ENCODE results near the gene CDH13.

CDH13 gene

DNA sequence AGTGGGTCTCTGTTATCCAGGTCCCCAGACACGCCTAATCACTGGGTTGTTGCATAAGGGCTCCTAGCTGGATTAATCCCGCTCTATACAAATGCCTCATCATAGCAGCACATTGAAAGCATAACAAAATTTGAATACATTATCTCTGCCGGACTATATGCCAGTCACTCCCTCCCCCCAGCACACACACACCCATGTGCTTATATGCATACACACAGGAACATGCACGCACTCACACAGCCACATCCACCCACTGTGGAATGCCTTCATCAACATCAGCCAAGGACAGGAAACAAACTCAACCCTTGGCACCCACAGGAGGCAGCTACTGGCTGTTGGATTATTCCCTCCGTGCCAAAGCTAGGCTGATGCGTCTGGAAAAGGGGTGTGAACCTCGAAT, 3.5 kb upstream of the CDH13 start:
- H3K79me2 ChIP-seq (ENCODE audit: low read length), result no peaks in the 10 kb centered on the region
- TF ChIP-seq EZH2phosphoT487 (IDR thresholded peaks at IDR 0.05; ENCODE audit: low read length), result no peak
- no peaks in the 10 kb centered on the region for H3K9me3 ChIP-seq (replicated peaks; ENCODE audit: insufficient read depth, low read length)
- no peaks in the 10 kb centered on the region for H3K4me1 ChIP-seq (ENCODE audit: low read length)
- no peak overlapping the region for H3K4me2 ChIP-seq (ENCODE audit: low read depth, low read length)
- H3K27ac ChIP-seq (ENCODE audit: low read length), result no peak overlapping the region
- no peak overlapping the region for H3K4me3 ChIP-seq (ENCODE audit: low read length)
- H3F3A ChIP-seq (ENCODE audit: insufficient read depth, low read length), result no peaks in the 10 kb centered on the region
- H3K27me3 ChIP-seq (replicated peaks; ENCODE audit: insufficient read depth, low read length), result no peaks in the 10 kb centered on the region
- no peak for DNase-seq
- H3K9ac ChIP-seq (ENCODE audit: low read length), result no peak overlapping the region
- H4K20me1 ChIP-seq (ENCODE audit: insufficient read depth, low read length), result no peaks in the 10 kb centered on the region
- H3K36me3 ChIP-seq (replicated peaks; ENCODE audit: insufficient read depth, low read length), result no peaks in the 10 kb centered on the region
- H2AFZ ChIP-seq (ENCODE audit: low read length), result no peak overlapping the region
- H3K9me2 ChIP-seq (replicated peaks; ENCODE audit: insufficient read depth, low read length), result no peaks in the 10 kb centered on the region

DNA sequence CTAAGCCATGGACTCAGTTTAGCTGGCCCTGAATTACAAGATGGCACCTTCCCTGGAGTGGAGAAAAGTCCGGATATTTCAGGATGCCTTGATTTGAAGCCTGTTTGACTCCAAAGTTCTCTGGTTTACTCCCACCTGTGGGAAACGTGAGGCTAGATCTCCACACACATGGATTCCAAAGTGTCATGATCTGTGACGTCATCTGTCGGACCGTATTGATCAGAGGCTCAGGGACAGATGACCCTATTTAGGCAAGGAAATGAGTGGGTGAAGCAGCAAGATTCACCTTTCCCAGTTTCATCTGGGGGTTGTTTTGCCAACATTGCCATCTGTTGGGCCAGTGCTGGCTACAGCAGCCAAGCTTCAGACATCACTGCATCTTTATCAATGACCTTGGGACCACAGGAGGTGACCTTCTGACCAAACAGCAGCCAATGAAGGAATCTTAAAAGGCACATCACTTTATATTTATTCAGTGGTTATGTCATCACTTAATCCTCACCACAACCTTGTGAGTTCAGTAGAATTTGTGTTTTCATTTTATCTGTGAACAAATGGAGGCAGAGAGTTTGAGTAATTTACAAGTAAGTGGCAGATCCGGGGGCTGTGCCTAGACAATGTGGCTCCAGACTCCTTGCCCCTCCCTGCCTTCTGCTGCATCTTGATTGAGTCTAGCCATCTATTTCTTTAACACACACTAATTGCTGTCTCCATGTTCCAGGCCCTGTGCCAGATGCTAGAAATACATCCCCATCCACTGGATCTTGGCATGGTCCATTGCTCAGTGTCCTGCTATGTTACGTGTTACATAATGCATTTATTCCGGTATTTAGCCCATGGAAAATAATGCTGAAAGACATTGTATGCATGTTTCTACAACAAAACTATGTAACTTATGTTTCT, 1.5 kb upstream of the CDH13 start:
- Histone ChIP-seq H4K20me1 (ENCODE audit: insufficient read depth, low read length) (no peaks in the 10 kb centered on the region), H3K9ac (ENCODE audit: low read length) (no peak overlapping the region), H2AFZ (ENCODE audit: low read length) (no peak overlapping the region), H3K27ac (ENCODE audit: low read length) (no peak overlapping the region), H3K4me1 (ENCODE audit: low read length) (no peaks in the 10 kb centered on the region), H3F3A (ENCODE audit: insufficient read depth, low read length) (no peaks in the 10 kb centered on the region), H3K79me2 (ENCODE audit: low read length) (no peaks in the 10 kb centered on the region), H3K9me3 (replicated peaks; ENCODE audit: insufficient read depth, low read length) (no peaks in the 10 kb centered on the region), H3K36me3 (replicated peaks; ENCODE audit: insufficient read depth, low read length) (no peaks in the 10 kb centered on the region), H3K27me3 (replicated peaks; ENCODE audit: insufficient read depth, low read length) (no peaks in the 10 kb centered on the region), H3K4me3 (ENCODE audit: low read length) (no peak overlapping the region), H3K9me2 (replicated peaks; ENCODE audit: insufficient read depth, low read length) (no peaks in the 10 kb centered on the region), H3K4me2 (ENCODE audit: low read depth, low read length) (no peak overlapping the region)
- TF ChIP-seq EZH2phosphoT487 (IDR thresholded peaks at IDR 0.05; ENCODE audit: low read length) (no peak), EZH2 (optimal IDR thresholded peaks at IDR 0.05; ENCODE audit: low read depth, low read length) (no peak)
- TF ChIP-seq, protein P1, sequence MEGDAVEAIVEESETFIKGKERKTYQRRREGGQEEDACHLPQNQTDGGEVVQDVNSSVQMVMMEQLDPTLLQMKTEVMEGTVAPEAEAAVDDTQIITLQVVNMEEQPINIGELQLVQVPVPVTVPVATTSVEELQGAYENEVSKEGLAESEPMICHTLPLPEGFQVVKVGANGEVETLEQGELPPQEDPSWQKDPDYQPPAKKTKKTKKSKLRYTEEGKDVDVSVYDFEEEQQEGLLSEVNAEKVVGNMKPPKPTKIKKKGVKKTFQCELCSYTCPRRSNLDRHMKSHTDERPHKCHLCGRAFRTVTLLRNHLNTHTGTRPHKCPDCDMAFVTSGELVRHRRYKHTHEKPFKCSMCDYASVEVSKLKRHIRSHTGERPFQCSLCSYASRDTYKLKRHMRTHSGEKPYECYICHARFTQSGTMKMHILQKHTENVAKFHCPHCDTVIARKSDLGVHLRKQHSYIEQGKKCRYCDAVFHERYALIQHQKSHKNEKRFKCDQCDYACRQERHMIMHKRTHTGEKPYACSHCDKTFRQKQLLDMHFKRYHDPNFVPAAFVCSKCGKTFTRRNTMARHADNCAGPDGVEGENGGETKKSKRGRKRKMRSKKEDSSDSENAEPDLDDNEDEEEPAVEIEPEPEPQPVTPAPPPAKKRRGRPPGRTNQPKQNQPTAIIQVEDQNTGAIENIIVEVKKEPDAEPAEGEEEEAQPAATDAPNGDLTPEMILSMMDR (IDR thresholded peaks at IDR 0.05; ENCODE audit: low read length), result no peak
- no peak for DNase-seq

DNA sequence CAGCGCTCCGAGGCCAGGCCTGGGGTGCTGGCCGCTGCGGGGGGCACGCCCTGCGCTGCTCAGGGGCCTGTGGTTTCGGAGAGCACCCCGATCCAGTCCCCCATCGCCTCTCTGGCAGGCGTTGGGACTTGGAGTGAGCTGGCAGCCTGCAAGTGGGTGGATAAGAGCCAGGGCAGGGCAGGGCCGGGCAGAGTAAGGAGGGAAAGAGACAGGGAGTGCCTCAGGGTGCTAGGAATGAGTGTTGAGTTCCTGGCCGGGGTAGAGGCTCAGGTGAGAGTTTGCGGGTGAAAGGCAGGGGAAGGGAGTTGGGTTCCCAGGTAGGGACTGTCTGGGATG, 1.3 kb downstream of the CDH13 start:
- Histone ChIP-seq H3K36me3 (replicated peaks; ENCODE audit: insufficient read depth, low read length) (no peaks in the 10 kb centered on the region), H3K4me3 (ENCODE audit: low read length) (no peak overlapping the region), H3K9ac (ENCODE audit: low read length) (no peak overlapping the region), H4K20me1 (ENCODE audit: insufficient read depth, low read length) (no peaks in the 10 kb centered on the region), H2AFZ (ENCODE audit: low read length) (no peak overlapping the region), H3K9me3 (replicated peaks; ENCODE audit: insufficient read depth, low read length) (no peaks in the 10 kb centered on the region), H3K27ac (ENCODE audit: low read length) (no peak overlapping the region), H3K4me1 (ENCODE audit: low read length) (no peaks in the 10 kb centered on the region), H3K9me2 (replicated peaks; ENCODE audit: insufficient read depth, low read length) (no peaks in the 10 kb centered on the region), H3F3A (ENCODE audit: insufficient read depth, low read length) (no peaks in the 10 kb centered on the region), H3K4me2 (ENCODE audit: low read depth, low read length) (no peak overlapping the region), H3K79me2 (ENCODE audit: low read length) (no peaks in the 10 kb centered on the region), H3K27me3 (replicated peaks; ENCODE audit: insufficient read depth, low read length) (no peaks in the 10 kb centered on the region)
- TF ChIP-seq EZH2phosphoT487 (IDR thresholded peaks at IDR 0.05; ENCODE audit: low read length), result no peak
- TF ChIP-seq, protein P1 (IDR thresholded peaks at IDR 0.05; ENCODE audit: low read length), result no peak
- no peak for TF ChIP-seq EZH2 (optimal IDR thresholded peaks at IDR 0.05; ENCODE audit: low read depth, low read length)
- no peak for DNase-seq

DNA sequence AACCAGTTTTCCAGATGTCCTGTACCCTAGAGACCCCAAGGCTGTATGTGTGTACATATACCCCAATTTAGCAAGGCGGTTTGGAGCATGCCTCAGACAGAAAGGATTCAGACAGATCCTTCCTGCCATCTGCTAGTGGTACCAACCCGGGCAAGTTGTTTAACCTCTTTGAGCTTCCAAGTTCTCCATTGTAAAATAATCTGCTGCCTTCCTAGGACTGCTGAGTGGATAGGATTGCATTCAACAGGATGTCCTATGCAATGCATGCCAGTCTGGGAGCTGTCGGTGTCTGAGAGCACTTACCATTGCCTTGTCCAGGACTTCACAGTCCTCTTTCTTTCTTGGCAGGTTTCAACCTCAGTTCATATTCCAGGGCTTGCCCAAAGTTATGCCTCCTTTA, 1.9 kb downstream of the CDH13 start:
- no peak overlapping the region for H3K27ac ChIP-seq (ENCODE audit: low read length)

More for the DNA sequence above, 1.9 kb downstream of the CDH13 start:
- Histone ChIP-seq H4K20me1 (ENCODE audit: insufficient read depth, low read length) (no peaks in the 10 kb centered on the region), H3K36me3 (replicated peaks; ENCODE audit: insufficient read depth, low read length) (no peaks in the 10 kb centered on the region), H3K9ac (ENCODE audit: low read length) (no peak overlapping the region), H3K9me3 (replicated peaks; ENCODE audit: insufficient read depth, low read length) (no peaks in the 10 kb centered on the region), H2AFZ (ENCODE audit: low read length) (no peak overlapping the region), H3K79me2 (ENCODE audit: low read length) (no peaks in the 10 kb centered on the region), H3K9me2 (replicated peaks; ENCODE audit: insufficient read depth, low read length) (no peaks in the 10 kb centered on the region), H3K27me3 (replicated peaks; ENCODE audit: insufficient read depth, low read length) (no peaks in the 10 kb centered on the region), H3K4me1 (ENCODE audit: low read length) (no peaks in the 10 kb centered on the region), H3K4me2 (ENCODE audit: low read depth, low read length) (no peak overlapping the region), H3K4me3 (ENCODE audit: low read length) (no peak overlapping the region), H3F3A (ENCODE audit: insufficient read depth, low read length) (no peaks in the 10 kb centered on the region)
- DNase-seq, result no peak
- TF ChIP-seq EZH2 (optimal IDR thresholded peaks at IDR 0.05; ENCODE audit: low read depth, low read length) (no peak), EZH2phosphoT487 (IDR thresholded peaks at IDR 0.05; ENCODE audit: low read length) (no peak)
- TF ChIP-seq, protein P1 (IDR thresholded peaks at IDR 0.05; ENCODE audit: low read length), result no peak
